Fibroblast of mammary gland (primary cell): Measurements from ENCODE around the gene PUM1.

ENCODE experiments used
- DNase-seq: peaks from one replicate; pipeline ENCODE4 v3.0.0-alpha.2; 2010; ENCODE audit warnings: low read depth
- H3K4me3 ChIP-seq: 2 replicates; pipeline ENCODE4 v1.5.1; 2011; ENCODE audit warnings: low read depth, mild to moderate bottlenecking, low read length, moderate library complexity; ENCODE audit not compliant: control insufficient read depth
- CTCF ChIP-seq: conservative IDR thresholded peaks from 2 replicates; pipeline ENCODE4 v1.5.1; 2011; ENCODE audit warnings: low read depth, low read length, inconsistent platforms; ENCODE audit not compliant: control insufficient read depth, insufficient read depth

Gene PUM1

DNA sequence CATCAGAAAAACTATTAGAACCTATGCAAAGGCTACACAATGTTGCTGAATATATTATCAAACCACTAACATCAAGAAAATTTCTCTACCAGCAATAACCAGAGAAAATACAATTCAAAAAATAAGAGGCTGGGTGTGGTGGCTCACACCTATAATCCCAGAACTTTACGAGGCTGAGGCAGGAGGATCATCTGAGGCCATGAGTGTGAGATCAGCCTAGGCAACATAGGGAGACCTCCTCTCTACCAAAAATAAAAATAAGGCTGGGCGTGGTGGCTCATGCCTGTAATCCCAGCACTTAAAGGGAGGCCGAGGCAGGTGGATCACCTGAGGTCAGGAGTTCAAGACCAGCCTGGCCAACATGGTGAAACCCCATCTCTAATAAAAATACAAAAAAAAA is 16.9 kb upstream of the PUM1 start:
- H3K4me3 ChIP-seq: no peak overlapping the region
- DNase-seq: no peak
- TF ChIP-seq CTCF: no peak

DNA sequence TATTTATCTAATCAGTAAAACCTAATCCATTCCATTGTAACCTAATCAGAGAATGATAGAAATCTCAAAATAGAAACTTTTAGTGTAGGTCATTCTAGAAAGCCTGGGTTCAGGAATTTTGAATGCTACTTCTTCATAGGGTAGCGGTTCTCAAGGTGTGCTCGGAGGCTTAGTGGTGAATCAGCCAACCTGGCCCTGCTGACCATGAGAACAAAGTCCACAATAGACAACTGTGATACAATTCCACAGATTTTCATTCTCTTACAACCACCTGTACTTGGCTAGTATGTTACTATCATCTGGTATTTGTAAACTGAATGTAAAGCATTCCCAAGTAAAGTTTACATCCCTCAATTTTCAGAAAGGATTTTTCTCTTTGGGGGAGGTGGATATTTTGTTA is 7.5 kb upstream of the PUM1 start:
- TF ChIP-seq CTCF: no peak
- H3K4me3 ChIP-seq: no peak overlapping the region
- no peak for DNase-seq

DNA sequence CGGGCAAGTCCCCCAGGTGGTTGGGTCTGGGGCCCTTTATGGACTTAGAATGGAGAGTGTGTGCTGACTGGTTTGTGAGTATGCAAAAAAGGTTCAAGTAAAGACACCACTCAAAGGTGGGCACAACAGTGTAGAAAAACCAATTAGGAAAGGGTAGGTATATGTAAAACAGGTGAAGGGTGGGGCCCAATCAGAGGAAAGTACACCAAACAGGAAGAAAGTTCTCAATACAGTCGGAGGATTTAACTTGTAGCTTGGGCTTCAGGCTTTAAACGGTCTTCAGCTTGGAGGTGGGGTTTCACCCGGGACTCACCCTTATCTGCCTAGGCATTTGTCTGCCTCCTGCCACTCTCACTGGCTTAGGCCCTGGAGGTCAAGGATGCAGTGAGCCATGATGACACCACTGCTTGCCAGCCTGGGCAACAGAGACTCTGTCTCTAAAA is 6.8 kb upstream of the PUM1 start:
- TF ChIP-seq CTCF: no peak
- no peak for DNase-seq
- no peak overlapping the region for H3K4me3 ChIP-seq

GRCh38 chr1:31069392-31069791 is 3.9 kb upstream of the PUM1 start:
- no peak for DNase-seq
- no peak overlapping the region for H3K4me3 ChIP-seq
- TF ChIP-seq CTCF: no peak

GRCh38 chr1:31064718-31065309 is 703 bp downstream of the PUM1 start:
- no peak for TF ChIP-seq CTCF
- DNase-seq: peak; percentile 21
- H3K4me3 ChIP-seq: peak overlapping the region; percentile 99

GRCh38 chr1:31064111-31064717 is 1.3 kb downstream of the PUM1 start:
- no peak for TF ChIP-seq CTCF
- no peak for DNase-seq
- H3K4me3 ChIP-seq: peak overlapping the region; percentile 99
